NCI-H146 treated with DMSO at 0.1 percent for 48 hours (cell line): Measurements from ENCODE around the gene MGAT1.
"Not testable (repeated sequence)": the region's sequence is repeated elsewhere in the genome, so short reads cannot be mapped to it uniquely, and the experiment has no call there.

Experiments used
- DNase-seq: peaks from one replicate; lab custom pipeline; 2025; ENCODE audit not compliant: unreplicated experiment; lab: John Stamatoyannopoulos, UW

Gene MGAT1

GRCh38 chr5:180802325-180803180 lies at the start of gene MGAT1:
Gene MGAT1, minus strand, starts transcription at chr5:180802806. Its CDS starts 9,835 bp downstream, at chr5:180792971.
- DNase-seq = no peak

- no peak for DNase-seq
Observed at GRCh38 chr5:180850434-180851078, 48.0 kb upstream of the MGAT1 start.

- DNase-seq = no peak
Observed at GRCh38 chr5:180849827-180850226, 47.2 kb upstream of the MGAT1 start.

GRCh38 chr5:180848878-180849277 lies 46.3 kb upstream of the MGAT1 start:
- no peak for DNase-seq

GRCh38 chr5:180848265-180848664 lies 45.7 kb upstream of the MGAT1 start:
- DNase-seq = no peak

GRCh38 chr5:180847026-180847425 lies 44.4 kb upstream of the MGAT1 start:
- DNase-seq = no peak

- DNase-seq = no peak
Observed at GRCh38 chr5:180844858-180845257, 42.3 kb upstream of the MGAT1 start.

GRCh38 chr5:180844432-180844831 lies 41.8 kb upstream of the MGAT1 start:
- no peak for DNase-seq

- DNase-seq = no peak
Observed at GRCh38 chr5:180839935-180840334, 37.3 kb upstream of the MGAT1 start.

- DNase-seq = no peak
Observed at GRCh38 chr5:180839227-180839626, 36.6 kb upstream of the MGAT1 start.

GRCh38 chr5:180837478-180837877 lies 34.9 kb upstream of the MGAT1 start:
- DNase-seq = no peak

GRCh38 chr5:180832638-180833068 lies 30.0 kb upstream of the MGAT1 start:
- DNase-seq = no peak

- DNase-seq = peak; percentile 11
Observed at GRCh38 chr5:180831139-180832093, 28.8 kb upstream of the MGAT1 start.

GRCh38 chr5:180830253-180831138 lies 27.9 kb upstream of the MGAT1 start:
- DNase-seq = peak; percentile 35

- DNase-seq = no peak
Observed at GRCh38 chr5:180829726-180830125, 27.1 kb upstream of the MGAT1 start.

GRCh38 chr5:180828756-180829531 lies 26.3 kb upstream of the MGAT1 start:
- DNase-seq = not testable (repeated sequence)

GRCh38 chr5:180827374-180827773 lies 24.8 kb upstream of the MGAT1 start:
- DNase-seq = not testable (repeated sequence)

GRCh38 chr5:180825768-180826525 lies 23.3 kb upstream of the MGAT1 start:
- no peak for DNase-seq
